GM19023 (cell line): ENCODE data around the gene SLC9A2.

Experiments used
- ATAC-seq: cut with Tn5 transposase; IDR thresholded peaks from one replicate; pipeline ENCODE4 v1.9.1; 2021; ENCODE audit warnings: mild to moderate bottlenecking, moderate library complexity; ENCODE audit not compliant: unreplicated experiment

The SLC9A2 gene

DNA sequence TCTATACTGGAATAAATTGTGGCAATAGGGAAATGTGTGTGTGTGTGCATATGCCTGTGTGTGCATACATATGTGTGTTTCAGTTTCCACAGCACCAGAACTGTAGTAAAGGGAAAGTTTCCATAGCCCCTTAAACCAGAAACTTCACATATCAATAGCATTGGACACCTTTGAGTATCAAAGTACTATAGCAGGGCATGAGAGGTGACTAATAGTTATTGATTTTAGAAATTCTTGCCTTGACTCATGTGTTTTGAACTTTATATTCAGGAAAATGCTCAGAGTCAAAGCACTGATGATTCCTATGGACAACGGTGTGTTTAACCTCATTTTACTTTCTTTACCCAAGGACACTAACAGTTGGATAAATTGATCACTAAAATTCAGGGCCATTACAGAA lies 50.0 kb downstream of the SLC9A2 start:
- no peak for ATAC-seq

DNA sequence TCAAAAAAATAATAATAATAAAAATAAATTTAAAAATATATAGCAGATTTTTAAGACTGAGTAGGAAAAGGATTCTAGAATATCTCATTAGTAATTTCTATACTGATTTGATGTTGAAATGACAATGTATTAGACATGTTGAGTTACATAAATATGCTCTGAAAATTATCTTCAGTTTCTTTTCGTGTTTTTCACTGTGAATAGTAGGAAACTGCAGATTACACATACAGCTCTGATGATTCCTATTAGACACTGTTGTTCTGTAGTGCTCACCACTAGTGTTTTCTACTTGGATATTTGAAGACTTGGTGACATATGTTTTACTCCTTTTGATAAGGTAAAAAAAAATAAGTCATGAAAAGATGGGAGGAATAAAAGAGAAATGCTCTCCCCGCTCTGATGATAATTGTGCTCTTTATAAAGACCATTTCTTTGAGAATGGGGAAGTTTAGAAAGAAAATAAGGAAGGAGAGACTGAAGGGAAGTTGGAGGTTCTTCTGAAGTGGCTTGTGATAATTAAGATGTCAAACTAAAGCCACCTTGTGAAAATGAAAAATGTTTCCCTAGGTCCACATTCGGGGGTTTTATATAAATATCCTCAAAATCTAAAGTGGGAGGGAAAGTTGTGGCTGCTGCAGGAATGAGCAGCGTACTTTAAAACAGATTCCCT lies 52.9 kb downstream of the SLC9A2 start:
- ATAC-seq = no peak

DNA sequence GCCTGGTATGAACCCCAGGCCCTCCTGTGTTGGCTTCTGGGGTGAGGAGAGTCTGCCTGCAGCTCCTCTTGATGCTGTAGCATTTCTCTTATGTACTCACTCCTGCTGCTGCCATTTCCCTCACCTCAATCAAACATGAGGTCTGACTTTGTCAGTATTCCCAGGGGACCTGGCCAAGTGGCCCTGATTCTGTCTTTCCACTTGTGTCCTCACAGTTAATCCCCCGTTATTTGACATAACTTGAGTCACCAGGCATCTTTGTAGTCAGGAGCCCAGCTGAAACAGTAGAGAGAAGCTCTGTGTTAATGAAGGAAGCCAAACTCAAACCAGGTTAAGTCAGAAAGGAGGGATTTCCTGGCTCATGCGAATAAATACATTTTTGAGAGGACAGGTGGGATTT lies 55.0 kb downstream of the SLC9A2 start:
- no peak for ATAC-seq

DNA sequence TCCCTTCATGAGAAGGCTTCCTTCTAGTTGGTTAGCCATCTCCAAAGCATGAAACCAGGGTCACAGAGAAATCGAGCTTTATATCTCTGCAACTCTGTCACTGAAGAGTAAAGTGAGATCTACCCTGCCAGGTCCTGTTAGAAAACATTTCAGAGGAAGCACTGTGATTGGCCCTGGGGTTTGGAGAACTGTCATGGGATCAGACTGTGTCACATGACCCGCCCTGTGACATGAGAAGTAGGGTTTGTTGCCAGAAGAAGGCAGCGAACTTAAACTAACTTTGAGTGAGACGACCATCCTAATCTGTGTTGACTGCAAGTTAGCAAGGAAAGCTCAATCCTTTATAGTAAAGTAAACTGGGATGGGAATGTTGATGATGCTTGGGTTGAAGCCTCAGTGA lies 55.5 kb downstream of the SLC9A2 start:
- ATAC-seq = no peak

DNA sequence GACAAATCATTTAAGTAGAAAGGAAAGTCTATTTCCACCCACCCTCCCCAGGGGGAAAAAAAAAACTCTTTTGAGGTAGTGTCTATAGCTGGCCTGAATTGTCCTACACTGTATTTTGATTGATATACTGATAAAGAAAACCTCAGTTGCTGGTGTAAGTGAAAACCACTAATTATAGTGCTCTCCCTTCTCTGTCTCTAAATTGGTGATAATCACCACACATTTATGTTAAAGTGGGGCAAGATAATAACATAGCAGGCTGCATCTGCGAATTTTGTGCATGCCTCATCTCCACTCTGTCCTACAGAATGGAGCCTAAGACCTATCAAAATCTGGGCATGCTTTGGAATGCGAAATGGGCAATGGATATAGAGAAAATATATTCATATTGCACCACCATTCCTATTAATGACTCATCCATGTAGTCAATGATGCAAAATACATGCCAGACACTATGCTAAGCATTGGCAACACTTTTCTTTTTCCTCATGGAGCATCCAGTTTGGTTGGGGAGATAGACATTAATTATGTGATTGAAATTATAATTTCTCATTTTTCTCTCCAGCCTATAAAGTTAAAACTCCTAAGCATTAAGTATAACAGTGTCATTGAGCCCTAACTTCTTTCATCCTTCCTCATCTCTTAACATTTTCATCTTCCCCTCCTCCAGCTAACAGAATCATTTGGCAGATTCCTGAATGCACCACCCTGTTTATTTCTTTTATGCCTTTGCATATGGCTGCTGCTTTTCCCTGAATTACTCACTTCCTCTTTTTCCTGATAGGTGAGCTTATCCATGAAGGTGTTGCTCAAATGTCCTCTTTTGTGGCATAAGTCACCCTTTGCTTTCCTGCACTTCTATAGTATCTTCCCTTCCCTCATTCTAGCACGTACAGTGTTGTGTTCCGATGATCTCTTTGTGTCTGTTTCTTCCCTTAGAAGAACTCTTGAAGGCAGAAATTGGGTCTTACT lies 58.2 kb downstream of the SLC9A2 start:
- no peak for ATAC-seq

DNA sequence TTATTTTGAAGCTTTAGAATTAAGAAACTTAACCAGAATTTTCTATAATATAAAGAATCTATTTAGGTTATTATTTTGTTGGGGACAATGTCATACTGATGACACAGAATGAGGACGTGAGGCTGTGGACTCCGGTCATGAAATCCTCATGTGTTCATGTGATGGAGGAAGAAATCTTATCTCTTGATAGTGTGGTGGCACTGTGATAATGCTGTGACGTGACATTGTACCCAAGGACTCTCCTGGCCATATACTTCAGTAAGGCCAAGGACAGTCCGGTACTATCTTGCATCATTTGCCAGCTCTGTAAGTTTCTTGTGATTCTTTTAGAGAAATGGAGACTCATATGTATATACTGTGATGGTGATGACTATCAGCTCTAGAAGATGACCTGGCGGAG lies 59.1 kb downstream of the SLC9A2 start:
- ATAC-seq = no peak

DNA sequence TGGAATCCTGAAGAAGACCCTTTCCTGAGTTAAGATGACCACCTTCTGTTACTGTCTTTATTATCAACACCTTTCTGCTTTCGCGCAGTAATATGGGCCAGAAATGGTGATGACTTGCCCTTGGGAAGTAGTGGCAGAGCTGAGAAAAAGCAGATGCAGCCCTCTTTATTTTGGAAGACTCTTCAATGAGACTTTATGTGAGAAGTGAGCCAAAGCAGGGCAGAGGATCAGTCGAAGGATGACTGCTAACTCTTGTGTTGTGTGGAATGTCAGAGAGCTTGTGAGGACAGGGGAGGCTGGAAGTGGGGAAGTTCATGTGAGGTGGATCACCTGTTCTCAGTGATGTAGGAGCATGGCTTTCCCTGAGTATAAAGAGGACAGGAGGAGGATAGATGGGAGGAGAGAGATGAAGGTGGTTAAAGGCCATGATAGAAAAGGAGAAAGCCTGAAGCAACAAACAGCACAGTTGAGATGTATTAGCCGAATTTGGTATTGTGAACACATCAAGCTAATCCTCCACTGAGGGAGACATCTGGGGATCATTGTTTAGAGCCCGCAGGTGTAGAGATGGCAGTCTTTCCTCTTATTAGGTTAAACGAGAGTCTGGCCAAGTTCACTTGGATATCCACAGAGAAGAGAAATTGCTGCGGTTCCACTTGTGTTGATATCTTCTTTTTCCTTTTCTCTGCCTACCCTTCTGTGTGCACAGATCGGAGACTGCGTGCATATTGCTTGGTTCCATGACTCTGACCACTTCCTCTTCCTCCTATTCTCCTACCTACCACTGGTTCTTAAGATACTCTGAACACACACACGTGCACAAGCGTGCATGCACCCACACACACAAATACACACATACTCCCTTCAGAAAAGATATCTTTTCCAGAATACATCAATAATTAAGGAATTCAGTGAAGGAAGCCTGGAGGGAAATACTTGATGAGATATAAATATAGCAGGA lies 67.4 kb downstream of the SLC9A2 start:
- no peak for ATAC-seq

DNA sequence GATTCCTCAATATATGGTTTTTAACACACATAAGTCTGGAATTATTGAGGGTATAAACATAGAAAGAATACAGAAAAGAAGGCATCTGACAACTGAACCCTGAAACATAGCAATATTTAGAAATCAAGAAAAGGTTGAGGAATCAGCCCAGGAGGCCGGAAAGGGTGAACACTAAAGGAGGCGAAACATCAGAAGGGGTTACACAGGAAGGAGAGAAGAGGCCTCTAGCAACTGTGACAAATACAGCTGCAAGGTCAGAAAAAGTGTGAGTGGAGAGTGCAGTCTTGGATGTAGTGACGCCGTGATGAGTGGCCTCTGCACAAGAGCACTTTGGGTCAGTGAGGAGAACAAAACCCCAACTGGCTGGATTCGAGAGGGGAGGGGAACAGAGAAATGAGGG lies 70.7 kb downstream of the SLC9A2 start:
- no peak for ATAC-seq

DNA sequence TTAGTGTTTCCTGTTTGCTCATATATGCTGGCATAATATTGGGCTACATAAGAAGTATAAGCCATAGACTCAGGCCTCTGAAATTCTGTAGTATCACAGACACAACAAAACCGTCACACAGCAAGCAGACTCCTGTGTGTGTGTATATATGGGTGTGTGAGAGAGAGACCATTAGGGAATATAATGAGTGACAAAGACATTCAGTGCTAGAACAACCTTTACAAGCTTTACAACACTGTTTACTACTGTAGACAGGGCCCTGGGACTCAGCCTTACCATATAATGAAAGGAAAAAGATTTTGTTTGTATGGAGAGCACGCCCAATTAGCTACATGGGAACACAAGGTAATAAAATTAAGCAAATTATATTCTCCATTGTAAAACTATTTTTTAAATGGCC lies 77.1 kb downstream of the SLC9A2 start:
- ATAC-seq = no peak

DNA sequence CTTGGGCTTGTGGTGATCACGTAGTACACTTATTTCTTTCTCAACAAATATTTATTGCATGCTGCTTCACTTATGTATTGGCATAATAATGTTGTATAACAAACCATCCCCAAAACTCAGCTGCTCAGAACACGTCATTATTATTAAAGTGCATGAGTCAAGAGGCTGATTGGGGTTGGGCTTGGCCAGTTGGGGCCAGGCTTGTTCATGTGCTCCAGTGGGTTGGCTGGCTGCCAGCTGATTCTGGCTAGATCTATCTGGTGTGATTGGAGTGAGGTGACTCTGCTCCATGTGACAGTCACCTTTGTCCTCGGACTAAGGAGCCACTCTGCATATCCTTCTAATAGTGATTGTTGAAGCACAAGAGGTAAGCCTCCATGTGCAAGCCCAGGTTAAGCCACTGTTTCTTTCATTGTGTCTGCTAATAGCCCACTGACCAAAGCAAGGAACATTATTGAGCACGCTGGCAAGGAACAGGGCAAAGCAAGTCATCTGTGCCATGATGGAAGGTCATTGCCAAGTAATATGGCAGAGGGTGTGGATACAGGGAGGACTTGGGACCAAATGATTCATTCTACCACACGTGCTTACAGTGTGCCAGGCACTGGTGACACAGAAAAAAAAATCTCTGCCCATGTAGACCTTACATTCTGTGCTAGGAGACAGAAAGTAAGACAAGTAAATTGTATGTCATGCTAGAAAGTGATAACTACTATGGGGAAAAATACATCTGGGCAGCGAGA lies 79.2 kb downstream of the SLC9A2 start:
- no peak for ATAC-seq

DNA sequence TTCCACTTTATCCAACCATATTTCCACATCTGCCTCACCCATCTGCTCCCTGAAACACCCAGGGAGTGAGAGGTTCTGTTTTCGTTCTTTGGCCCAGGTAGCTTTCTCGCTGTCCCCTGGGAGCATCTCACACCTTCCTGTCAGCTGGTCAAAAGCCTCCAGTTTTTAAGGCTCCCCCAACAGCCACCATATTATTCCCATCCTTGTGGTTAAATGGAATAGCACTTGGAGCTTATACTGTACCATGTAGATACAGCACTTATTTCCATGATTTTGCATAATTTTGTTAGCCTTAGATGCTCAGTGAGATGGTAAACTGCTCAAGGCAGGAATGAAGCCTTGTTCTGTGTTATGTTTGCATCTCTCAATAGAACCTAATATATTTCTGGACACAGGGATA lies 84.0 kb downstream of the SLC9A2 start:
- ATAC-seq = no peak

DNA sequence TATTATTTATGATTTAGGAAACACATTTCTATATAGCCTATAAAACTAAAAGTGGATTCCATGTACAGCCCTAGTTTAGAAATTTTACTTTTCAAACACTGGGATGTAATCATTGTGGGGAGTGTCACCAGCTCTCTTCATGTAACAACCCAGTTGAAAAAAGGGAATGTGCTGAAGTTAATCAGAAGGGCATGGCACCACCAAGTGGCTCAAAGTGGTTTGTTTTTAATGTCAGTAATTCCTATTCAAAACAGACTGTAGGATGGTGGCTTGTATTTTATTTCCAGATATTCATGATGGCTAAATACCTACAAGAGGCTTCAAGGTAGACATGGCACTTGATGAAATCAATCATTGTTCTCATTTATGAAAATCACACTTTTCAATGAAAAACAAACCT lies 84.4 kb downstream of the SLC9A2 start:
- no peak for ATAC-seq

DNA sequence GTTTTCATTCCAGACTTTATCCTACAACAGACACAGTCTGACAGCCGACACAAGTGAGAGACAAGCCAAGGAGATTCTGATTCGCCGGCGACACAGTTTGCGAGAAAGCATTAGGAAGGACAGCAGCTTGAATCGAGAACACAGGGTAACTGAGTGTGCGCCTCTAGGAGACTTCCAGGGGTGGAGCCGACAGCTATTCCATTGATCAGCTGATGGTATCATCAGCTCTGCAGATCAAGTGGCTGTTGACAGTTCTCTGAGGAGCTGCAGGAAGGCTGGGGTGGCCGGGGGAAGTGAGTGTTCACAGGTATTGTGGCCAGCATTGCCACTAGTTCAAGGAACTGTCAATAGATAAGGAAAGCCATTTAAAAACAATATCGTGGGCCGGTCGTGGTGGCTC lies 85.2 kb downstream of the SLC9A2 start:
- no peak for ATAC-seq

DNA sequence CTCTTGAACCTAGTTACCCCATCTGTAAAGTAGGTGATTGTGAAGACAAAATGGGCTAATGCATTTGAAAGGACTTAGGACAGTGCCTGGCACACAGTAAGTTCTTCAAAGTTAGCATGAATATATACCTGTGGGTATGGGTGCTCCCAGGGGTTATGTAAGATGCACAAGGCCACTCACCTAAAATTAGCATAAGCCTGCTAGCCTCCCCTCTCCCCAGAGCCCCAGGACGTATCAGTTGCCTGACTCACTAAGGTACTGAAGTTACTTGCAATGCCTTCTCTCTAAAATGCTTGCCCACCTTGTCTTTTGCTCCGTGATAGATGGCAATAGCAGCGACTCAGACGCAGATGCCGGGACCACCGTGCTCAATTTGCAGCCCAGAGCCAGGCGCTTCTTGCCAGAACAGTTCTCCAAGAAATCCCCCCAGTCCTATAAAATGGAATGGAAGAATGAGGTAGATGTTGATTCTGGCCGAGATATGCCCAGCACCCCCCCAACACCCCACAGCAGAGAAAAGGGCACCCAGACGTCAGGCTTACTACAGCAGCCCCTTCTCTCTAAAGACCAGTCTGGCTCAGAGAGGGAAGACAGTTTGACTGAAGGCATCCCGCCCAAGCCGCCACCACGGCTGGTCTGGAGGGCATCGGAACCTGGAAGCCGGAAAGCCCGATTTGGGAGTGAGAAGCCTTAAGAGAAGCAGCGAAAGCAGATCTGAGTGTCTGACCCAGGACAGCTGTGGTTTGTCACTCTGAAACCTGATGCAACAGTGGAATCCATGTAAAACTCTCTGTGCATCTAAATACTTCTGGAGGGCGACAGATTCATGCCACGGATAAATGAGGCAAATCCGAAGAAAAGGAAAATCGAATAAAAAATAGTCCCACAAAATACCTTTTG lies 88.7 kb downstream of the SLC9A2 start:
- ATAC-seq = no peak

DNA sequence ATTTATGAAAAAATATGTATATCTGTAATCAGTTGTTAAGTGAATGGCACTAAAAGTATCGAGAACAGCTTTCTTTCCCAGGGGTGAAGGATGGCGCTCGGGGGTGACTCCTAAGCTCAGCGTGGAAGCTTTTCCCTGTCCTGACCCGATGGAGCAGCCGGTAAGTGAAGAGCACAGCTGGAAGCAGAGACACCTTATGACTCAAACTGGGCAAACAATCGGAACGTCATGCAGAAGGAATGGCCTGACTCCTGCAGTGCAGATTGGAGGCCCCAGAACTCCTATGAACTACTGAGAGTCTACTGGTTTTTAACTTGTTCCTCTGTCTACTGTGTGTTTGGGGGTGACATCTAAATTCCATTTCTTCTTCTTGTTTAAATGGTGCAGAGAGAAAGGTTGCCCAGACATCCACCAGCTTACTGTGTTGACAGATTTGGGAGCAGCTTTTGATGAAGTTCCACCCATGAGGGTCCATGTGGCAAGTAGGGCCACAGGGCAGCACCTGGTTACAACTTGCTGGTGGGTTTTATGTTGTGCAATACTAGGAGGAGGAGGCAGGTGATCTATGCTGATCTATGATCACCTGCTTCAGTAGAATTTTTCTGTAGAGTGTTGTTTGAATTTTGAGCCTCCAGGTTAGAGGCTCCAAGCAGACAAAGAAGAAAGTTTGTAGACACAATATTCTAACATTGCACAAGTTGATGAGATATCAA lies 89.7 kb downstream of the SLC9A2 start:
- ATAC-seq = no peak

DNA sequence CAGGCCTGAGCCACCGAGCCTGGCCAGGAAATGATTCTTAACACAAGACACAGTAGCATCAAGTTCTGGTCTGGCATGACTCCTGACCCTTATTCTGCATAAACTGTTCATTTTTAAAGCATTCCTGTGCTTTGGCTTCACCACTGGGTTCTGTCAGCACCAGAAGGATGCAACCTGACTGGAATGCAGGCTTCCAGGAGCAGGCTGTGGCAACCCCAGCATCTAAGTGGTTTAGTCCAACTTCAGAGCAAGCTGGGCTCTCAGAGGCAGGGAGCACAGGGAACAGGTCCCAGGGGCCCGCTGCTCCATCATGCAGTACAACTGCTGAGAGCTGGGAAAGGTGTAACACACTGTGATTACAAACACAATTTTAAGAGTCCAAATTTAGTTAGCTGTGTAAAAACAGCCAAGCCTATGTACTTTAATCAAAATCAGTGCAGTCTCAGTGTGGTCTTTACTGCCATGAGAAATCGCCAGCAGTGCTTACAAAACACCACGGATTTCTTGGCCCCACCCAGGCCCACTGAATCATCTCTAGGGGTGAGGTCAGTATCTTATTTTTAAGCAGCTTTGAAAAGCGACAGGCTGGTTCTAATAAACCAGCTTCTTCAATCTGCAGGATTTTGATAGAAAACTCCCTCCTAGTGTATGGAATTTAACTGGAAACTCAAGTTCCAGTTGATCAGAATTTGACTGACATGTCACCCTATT lies 98.1 kb downstream of the SLC9A2 start:
- no peak for ATAC-seq

DNA sequence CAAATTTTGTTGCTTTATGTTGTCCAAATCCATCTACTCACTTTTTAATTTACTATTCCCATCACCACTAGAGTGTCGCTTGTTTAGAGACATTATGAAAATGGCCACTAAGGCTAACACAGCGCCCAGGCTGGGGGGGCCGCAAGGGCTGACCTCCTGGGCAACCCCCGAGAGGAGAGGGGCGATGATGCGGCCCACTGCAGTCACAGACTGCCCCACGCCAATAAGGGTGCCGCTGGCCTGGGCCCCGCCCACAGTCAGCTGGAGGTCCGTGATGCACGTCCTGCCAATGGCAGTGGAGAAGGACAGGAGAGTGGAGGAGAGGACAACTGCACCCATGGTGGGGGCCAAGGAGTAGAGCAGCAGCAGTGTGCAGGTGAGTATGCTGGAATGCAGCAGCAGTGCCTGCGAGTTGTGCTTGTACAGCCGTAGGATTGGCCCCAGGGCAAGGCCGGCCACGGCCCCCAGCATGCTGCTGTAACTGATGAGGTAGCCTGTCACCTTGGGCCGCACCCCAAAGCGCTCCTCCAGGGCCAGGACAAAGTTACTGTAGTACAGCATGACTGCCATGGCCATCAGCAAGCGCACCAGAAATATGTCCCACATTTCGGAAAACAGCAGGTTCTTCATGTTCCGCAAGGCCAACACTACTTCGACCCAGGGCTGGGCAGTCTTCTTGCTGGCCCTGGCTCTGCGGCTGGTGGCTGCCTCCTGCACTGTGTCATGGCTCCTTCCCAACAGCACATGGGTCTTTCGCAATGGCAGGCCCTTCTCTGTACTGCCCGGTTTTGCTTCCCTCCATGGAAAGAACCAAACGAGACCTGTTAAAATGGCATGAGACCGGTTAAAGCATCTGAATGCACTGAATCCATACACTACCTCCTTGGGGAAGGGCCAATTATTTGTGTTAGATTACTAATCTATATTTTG lies 99.3 kb downstream of the SLC9A2 start:
- no peak for ATAC-seq
